ENCODE results near the gene FMC1.

DNA sequence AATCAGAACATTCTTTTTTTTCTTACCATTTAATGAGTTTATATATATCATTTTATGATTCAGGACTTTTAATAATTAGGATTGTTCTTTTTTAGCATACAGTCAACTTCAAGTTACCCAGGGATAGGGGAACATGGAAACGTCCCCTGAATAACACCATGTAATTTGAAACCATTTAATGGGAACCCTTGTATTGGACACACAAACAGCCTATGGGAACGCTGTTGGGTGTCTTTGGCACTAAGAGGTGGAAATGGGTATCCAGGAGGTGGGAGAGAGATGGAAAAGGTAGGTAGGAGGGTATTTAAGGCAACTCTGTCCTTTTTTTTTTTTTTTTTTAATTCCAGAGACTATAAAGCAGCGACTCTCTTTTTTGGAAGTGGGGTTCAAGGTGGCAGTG, 21.2 kb downstream of the FMC1 start:
- TF ChIP-seq GATA2 (IDR thresholded peaks at IDR 0.05; ENCODE audit: low read depth, low read length) (no peak), GATA3 (IDR thresholded peaks at IDR 0.05; ENCODE audit: low read depth, low read length) (no peak)

Measured in SH-SY5Y (cell line).